GM18873 (cell line): ENCODE data around the gene ABCC11.

Experiments used
- ATAC-seq: cut with Tn5 transposase; IDR thresholded peaks from one replicate; pipeline ENCODE4 v1.9.1; 2021; ENCODE audit warnings: mild to moderate bottlenecking, moderate library complexity, moderate number of reproducible peaks; ENCODE audit not compliant: unreplicated experiment, low FRiP score

ABCC11 gene

DNA sequence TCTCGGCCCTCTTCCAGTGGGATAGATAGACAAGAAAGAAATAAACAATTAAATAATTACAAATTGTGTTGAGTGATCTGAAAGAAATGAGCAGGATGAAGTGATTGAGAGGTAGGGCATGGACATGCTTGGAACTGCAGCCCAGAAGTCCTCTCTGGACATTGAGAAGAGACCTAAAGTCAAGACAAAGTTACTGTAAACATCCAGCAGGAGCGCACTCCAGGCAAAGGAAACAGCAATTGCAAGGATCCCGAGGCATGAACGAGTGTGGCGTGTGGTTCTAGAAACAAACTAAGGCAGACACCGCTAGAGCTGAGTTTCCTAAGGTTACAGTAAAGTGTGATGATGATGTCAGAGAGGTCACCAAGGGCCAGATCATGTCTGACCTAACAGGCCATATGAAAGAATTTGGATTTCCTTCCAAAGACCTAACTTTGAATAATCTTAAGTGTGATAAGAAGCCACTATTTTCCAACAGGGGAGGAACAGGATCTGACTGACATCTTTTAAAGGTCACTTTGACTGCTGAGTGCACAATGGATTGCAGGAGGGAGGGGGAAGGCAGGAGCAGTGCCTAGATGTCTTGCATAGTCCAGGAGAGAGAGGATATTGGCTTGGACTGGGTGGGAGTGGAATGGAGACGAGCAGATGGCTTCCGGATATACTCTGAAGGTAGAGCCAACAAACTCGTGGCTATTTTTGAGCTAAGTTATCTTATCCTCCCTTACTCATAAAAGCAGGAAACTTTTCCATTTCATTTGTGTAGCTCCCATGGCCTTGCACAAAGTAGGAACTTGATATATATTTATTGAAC lies 110.6 kb downstream of the ABCC11 start:
- ATAC-seq = no peak

GRCh38 chr16:48133455-48134211 lies 113.7 kb downstream of the ABCC11 start:
- ATAC-seq = no peak

GRCh38 chr16:48132696-48133095 lies 114.6 kb downstream of the ABCC11 start:
- no peak for ATAC-seq

GRCh38 chr16:48131201-48131935 lies 116.0 kb downstream of the ABCC11 start:
- ATAC-seq = no peak

DNA sequence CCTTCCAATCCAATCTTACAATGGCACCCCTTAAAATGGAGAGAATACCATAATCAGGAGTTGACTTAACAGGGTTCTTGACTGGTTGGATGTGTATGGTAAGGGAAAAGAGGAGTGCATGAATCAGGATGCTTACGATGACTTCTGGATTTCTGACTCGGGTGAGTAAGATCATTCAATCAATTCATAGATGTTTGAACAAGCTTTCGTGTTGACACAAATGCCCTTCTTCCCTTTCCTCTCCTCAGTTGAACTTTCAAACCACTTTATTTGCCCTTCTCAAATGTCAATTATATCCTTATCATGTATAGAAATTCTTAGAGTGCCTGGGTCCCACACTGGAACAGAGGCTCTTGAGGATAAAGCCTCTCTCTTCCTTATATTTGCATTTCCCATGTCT lies 117.4 kb downstream of the ABCC11 start:
- no peak for ATAC-seq

GRCh38 chr16:48128769-48129168 lies 118.6 kb downstream of the ABCC11 start:
- no peak for ATAC-seq

DNA sequence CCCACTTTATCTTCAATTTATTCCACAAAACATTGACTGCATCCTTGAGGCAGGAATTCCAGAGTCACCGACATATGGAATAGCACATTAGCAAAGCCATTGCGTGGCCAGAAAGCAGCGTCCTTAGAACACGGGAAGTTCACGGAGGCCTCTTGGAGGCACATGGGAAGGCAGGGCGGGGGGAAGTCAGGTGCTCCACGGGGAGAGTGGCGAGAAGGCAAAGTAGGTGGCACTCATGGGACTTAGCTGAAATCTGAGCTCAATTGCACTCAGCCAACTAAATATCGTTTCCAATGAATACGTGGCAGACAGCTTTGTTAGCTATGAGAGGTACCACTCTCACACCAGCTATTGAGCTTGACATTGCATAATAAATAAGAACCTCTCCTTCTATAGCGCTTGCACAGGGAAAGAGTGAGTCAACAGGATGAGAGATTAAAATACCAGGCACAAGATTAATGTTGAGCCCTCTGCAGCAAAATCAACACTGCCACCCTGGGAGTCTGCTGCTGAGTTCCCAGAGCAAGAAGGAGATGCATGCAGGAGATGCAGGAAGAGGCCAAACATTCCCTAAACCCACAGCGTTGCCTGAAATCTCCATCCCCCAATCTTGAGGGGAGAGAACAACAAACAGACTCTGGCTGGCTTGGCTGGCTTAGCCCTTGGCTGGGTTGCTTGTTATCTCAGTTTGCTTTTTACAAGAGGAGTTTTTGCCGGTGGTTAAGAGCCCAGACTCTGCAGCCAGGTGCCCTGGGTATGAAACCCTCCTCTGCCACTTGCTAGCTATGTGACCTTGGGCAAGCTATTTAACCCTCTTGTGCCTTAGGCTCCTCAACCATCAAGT lies 120.3 kb downstream of the ABCC11 start:
- no peak for ATAC-seq

- no peak for ATAC-seq
Measured at GRCh38 chr16:48125888-48126287, 121.5 kb downstream of the ABCC11 start.

- no peak for ATAC-seq
Measured at GRCh38 chr16:48124266-48124665, 123.1 kb downstream of the ABCC11 start.

- ATAC-seq = no peak
Measured at GRCh38 chr16:48123104-48123788, 124.1 kb downstream of the ABCC11 start.

GRCh38 chr16:48121276-48121675 lies 126.1 kb downstream of the ABCC11 start:
- ATAC-seq = no peak

- no peak for ATAC-seq
Measured at GRCh38 chr16:48118841-48119240, 128.5 kb downstream of the ABCC11 start.

DNA sequence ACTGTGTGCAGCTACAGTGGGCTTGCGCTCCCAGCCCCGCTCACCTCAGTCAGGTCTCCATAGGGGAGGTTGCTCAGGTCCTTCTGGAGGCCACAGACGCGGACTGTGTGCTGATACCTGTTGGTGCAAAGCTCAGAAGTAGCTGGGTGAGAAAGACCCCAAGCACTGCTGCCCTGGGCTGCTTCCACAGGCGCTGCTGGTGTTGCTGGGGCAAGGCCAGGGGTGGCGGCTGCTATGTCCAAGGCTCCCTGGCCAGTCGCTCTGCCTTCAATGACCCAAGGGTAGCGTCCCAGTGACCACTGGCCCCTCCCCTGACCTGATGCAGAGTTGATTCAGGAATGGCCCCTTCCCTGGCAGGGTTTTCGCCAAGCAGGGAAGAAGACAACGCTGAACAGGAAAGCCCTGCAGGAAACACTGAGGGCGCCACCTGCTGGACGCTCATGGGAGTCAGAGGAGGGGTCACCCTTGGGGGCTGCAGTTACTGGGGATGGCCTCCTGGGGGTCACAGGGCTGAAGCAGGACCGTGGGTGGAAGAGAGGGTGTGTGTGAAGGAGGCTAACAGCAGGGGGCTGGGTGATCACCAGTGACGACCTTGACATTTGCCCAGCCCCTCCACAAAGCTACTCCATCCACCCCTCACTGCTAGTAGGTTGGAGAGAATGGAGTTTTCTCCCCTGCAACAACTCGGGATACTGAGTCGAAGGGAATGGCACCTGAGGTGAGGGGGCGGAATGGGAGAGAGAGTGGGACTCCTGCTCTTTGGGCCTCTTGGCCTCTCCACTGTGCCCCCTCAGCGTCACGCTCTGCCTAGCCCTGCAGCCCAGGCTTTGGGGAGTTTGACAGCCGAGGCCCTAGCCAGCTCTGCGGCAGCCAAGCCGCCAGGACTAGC lies 129.9 kb downstream of the ABCC11 start:
- no peak for ATAC-seq
